HepG2 (cell line): ENCODE results near the gene C19orf73. TPM values are rescaled to one million over a fixed set of nuclear protein-coding genes. Genes with fewer than 3 reads are reported as not detected.

Experiments
- GATAD1 ChIP-seq: IDR thresholded peaks from 2 replicates; pipeline ENCODE4 v1.6.1; 2016; ENCODE audit warnings: missing genetic modification reagents, missing compliant biosample characterization
- GFI1 ChIP-seq: sonication (generic); formaldehyde crosslinking; IDR thresholded peaks from 2 replicates; pipeline ENCODE4 v1.5.0; 2020; ENCODE audit warnings: missing genetic modification reagents, mild to moderate bottlenecking, borderline replicate concordance
- HES4 ChIP-seq: sonication (generic); formaldehyde crosslinking; IDR thresholded peaks from 2 replicates; pipeline ENCODE4 v1.9.0; 2021; ENCODE audit warnings: mild to moderate bottlenecking, missing genetic modification reagents, borderline replicate concordance
- MAFK ChIP-seq, 2 experiments: IDR thresholded peaks in 1 of 2; conservative IDR thresholded peaks in 1 of 2; 2 replicates each; pipeline ENCODE4 v1.6.1; 2011; ENCODE audit warnings: improper control_type of control experiment in 2 of 2, low read length in 2 of 2
- NFATC3 ChIP-seq: sonication (generic); formaldehyde crosslinking; IDR thresholded peaks from 2 replicates; pipeline ENCODE4 v1.5.1; 2020; ENCODE audit warnings: mild to moderate bottlenecking, missing genetic modification reagents
- POLR2A ChIP-seq, 2 experiments: IDR thresholded peaks; 2 replicates each; pipeline ENCODE4 v1.6.1; 2011; ENCODE audit warnings: low read depth in 2 of 2, low read length in 2 of 2, mild to moderate bottlenecking in 1 of 2, moderate library complexity in 1 of 2; ENCODE audit not compliant: insufficient read depth in 1 of 2
- RFX5 ChIP-seq: IDR thresholded peaks from 2 replicates; pipeline ENCODE4 v1.6.1; 2011; ENCODE audit warnings: low read depth, low read length, improper control_type of control experiment
- RXRA ChIP-seq: sonication (generic); formaldehyde crosslinking; IDR thresholded peaks from 2 replicates; pipeline ENCODE4 v1.5.1; 2020; ENCODE audit warnings: missing genetic modification reagents
- SALL2 ChIP-seq: sonication (generic); formaldehyde crosslinking; IDR thresholded peaks from 2 replicates; pipeline ENCODE4 v1.8.1; 2023; ENCODE audit warnings: mild to moderate bottlenecking, missing genetic modification reagents, inconsistent platforms
- SAP130 ChIP-seq: IDR thresholded peaks from 2 replicates; pipeline ENCODE4 v1.6.1; 2016; ENCODE audit warnings: low read depth
- SMYD3 ChIP-seq: sonication (generic); formaldehyde crosslinking; IDR thresholded peaks from 2 replicates; pipeline ENCODE4 v1.8.1; 2023; ENCODE audit warnings: mild to moderate bottlenecking, missing genetic modification reagents
- SUZ12 ChIP-seq: fragments of 150-350 bp; IDR thresholded peaks from 2 replicates; pipeline ENCODE4 v1.6.1; 2014; ENCODE audit warnings: low read depth, low read length
- ZIK1 ChIP-seq: sonication (generic); formaldehyde crosslinking; IDR thresholded peaks from 2 replicates; pipeline ENCODE4 v1.5.0; 2020; ENCODE audit warnings: mild to moderate bottlenecking, low read depth, missing genetic modification reagents, borderline replicate concordance
- ZMAT3 ChIP-seq: sonication (generic); formaldehyde crosslinking; conservative IDR thresholded peaks from 2 replicates; pipeline ENCODE4 v1.7.0; 2021; ENCODE audit warnings: missing genetic modification reagents
- ZNF260 ChIP-seq: sonication (generic); formaldehyde crosslinking; IDR thresholded peaks from 2 replicates; pipeline ENCODE4 v1.4.0; 2020; ENCODE audit warnings: missing genetic modification reagents, low read depth, mild to moderate bottlenecking, borderline replicate concordance
- ZNF326 ChIP-seq: sonication (generic); formaldehyde crosslinking; IDR thresholded peaks from 2 replicates; pipeline ENCODE4 v1.4.0; 2020; ENCODE audit warnings: missing genetic modification reagents, borderline replicate concordance
- ZNF329 ChIP-seq: sonication (generic); formaldehyde crosslinking; IDR thresholded peaks from 2 replicates; pipeline ENCODE4 v1.9.0; 2021; ENCODE audit warnings: low read depth, mild to moderate bottlenecking, missing genetic modification reagents
- ZNF547 ChIP-seq: sonication (generic); formaldehyde crosslinking; IDR thresholded peaks from 2 replicates; pipeline ENCODE4 v1.5.1; 2020; ENCODE audit warnings: mild to moderate bottlenecking, missing genetic modification reagents
- ZSCAN31 ChIP-seq: sonication (generic); formaldehyde crosslinking; IDR thresholded peaks from 2 replicates; pipeline ENCODE4 v1.5.0; 2020; ENCODE audit warnings: low read depth, mild to moderate bottlenecking, missing genetic modification reagents
- polyA plus RNA-seq, 8 experiments: library from polyadenylated mRNA; depleted of rRNA in 3 of 8; stranded (reverse) in 7 of 8; unstranded in 1 of 8; fragments of >200 nt; fragmentation: Illumina TruSeq in 4 of 8; extraction: Trizol in 4 of 8; gene quantifications; 2 replicates each; pipeline versions ENCODE4 v1.2.1 to v1.2.3, GENCODE V29; 2011 to 2016; ENCODE audit warnings: low read depth in 4 of 8, missing spikeins in 1 of 8, mixed read lengths in 1 of 8; ENCODE audit not compliant: insufficient read depth in 1 of 8
- total RNA-seq, 5 experiments: library from RNA; depleted of rRNA; stranded (reverse); fragments of >200 nt; fragmentation: Illumina TruSeq; extraction: Trizol; gene quantifications; 2 replicates each; pipeline ENCODE4 v1.2.3, GENCODE V29; 2016; ENCODE audit warnings: low read depth in 1 of 5
- TF ChIP-seq, protein P1 (sequence below): sonication (generic); formaldehyde crosslinking; IDR thresholded peaks from 2 replicates; pipeline ENCODE4 v1.9.0; 2022; ENCODE audit warnings: missing genetic modification reagents, mild to moderate bottlenecking, borderline replicate concordance
- TF ChIP-seq, protein P2 (sequence below): sonication (generic); formaldehyde crosslinking; conservative IDR thresholded peaks from 2 replicates; pipeline ENCODE4 v1.4.0; 2020; ENCODE audit warnings: mild to moderate bottlenecking, missing genetic modification reagents, moderate library complexity
- TF ChIP-seq, protein P3 (sequence below): sonication (generic); formaldehyde crosslinking; IDR thresholded peaks from 2 replicates; pipeline ENCODE4 v1.5.0; 2020; ENCODE audit warnings: missing genetic modification reagents
- TF ChIP-seq, protein P4 (sequence below): IDR thresholded peaks from 2 replicates; pipeline ENCODE4 v1.6.1; 2016; ENCODE audit warnings: missing compliant biosample characterization, missing genetic modification reagents, borderline replicate concordance

Gene C19orf73
- total and polyA plus RNA-seq, 2 of the 13 experiments (the other 11 are each of a cell fraction or from before 2014, with no cell fraction given), result 1.4 to 1.5 TPM

DNA sequence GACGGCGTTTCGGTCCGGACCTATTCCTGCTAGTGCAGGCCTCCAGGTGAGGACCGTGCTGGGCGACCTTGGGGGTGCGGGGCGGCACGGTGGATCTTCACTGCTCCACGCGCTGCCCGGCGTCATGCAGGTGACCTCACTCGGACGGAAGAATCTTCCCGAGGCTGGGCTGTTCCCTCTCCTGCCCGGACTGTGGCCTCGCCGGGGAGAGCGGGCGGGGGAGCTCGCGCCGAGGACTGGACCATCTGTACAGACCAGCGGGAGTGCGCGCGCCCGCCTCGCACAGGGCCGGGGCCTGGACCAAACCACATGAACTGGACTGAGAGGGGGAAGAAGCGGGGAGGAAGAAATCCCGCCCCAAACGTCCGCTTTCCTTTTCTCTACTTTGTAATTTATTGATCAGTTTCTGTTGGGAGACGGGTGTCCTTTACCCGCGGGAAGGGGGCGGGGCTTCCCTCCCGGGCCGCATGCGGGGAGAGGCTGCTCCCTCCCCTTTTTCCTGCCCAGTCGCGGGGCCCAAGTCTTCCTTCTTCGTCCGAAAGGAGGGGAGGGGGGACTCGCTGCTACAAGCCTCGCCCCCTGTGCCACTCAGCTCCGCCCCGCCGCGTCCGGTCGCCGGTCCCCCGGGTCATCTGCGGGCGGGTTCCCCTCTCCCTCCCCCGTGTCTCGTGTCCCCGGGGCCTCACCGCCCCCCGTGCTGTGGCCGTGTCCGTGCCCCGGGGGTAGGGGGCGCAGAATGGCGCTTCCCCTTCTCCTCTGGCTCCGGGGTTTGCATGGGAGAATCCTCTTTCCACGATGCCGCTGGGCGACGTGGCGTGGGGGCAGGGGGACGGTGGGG, 31.4 kb upstream of the C19orf73 start (continued):
- TF ChIP-seq MAFK (conservative IDR thresholded peaks at IDR 0.05 in 1 of 2, IDR thresholded peaks at IDR 0.05 in 1 of 2; ENCODE audit: low read length in 2 of 2) (no peak), GFI1 (CRISPR knock-in tag) (peak; percentile 37; the same call in 1 of the 2 replicates), ZMAT3 (no peak; the same call in none of the 2 replicates), ZNF329 (peak; percentile 86; the same call in 1 of the 2 replicates), SALL2 (CRISPR knock-in tag) (peak; percentile 49; the same call in 1 of the 2 replicates), SUZ12 (no peak), POLR2A (IDR thresholded peaks at IDR 0.05; ENCODE audit: insufficient read depth in 1 of 2, low read depth in 2 of 2, low read length in 2 of 2) (peak in 1 of 2 experiments; percentile 76; a peak in 3 of 4 replicates), SMYD3 (CRISPR knock-in tag) (0 out of 2 replicates have a peak, but pooled peaks have one; percentile 44), ZSCAN31 (CRISPR knock-in tag) (peak; percentile 74; the same call in 1 of the 2 replicates), ZNF260 (CRISPR knock-in tag) (no peak), RFX5 (no peak), SAP130 (CRISPR knock-in tag) (peak; percentile 72), RXRA (CRISPR knock-in tag) (peak; percentile 27), ZIK1 (CRISPR knock-in tag) (peak; percentile 49; the same call in 1 of the 2 replicates), GATAD1 (CRISPR knock-in tag) (peak; percentile 43; the same call in 1 of the 2 replicates), ZNF547 (CRISPR knock-in tag) (peak; percentile 82), ZNF326 (no peak), HES4 (CRISPR knock-in tag) (no peak), NFATC3 (CRISPR knock-in tag) (no peak)
- TF ChIP-seq, protein P1, sequence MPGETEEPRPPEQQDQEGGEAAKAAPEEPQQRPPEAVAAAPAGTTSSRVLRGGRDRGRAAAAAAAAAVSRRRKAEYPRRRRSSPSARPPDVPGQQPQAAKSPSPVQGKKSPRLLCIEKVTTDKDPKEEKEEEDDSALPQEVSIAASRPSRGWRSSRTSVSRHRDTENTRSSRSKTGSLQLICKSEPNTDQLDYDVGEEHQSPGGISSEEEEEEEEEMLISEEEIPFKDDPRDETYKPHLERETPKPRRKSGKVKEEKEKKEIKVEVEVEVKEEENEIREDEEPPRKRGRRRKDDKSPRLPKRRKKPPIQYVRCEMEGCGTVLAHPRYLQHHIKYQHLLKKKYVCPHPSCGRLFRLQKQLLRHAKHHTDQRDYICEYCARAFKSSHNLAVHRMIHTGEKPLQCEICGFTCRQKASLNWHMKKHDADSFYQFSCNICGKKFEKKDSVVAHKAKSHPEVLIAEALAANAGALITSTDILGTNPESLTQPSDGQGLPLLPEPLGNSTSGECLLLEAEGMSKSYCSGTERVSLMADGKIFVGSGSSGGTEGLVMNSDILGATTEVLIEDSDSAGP, result peak; percentile 94
- TF ChIP-seq, protein P2, sequence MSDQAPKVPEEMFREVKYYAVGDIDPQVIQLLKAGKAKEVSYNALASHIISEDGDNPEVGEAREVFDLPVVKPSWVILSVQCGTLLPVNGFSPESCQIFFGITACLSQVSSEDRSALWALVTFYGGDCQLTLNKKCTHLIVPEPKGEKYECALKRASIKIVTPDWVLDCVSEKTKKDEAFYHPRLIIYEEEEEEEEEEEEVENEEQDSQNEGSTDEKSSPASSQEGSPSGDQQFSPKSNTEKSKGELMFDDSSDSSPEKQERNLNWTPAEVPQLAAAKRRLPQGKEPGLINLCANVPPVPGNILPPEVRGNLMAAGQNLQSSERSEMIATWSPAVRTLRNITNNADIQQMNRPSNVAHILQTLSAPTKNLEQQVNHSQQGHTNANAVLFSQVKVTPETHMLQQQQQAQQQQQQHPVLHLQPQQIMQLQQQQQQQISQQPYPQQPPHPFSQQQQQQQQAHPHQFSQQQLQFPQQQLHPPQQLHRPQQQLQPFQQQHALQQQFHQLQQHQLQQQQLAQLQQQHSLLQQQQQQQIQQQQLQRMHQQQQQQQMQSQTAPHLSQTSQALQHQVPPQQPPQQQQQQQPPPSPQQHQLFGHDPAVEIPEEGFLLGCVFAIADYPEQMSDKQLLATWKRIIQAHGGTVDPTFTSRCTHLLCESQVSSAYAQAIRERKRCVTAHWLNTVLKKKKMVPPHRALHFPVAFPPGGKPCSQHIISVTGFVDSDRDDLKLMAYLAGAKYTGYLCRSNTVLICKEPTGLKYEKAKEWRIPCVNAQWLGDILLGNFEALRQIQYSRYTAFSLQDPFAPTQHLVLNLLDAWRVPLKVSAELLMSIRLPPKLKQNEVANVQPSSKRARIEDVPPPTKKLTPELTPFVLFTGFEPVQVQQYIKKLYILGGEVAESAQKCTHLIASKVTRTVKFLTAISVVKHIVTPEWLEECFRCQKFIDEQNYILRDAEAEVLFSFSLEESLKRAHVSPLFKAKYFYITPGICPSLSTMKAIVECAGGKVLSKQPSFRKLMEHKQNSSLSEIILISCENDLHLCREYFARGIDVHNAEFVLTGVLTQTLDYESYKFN (CRISPR knock-in tag), result peak; percentile 76
- TF ChIP-seq, protein P3, sequence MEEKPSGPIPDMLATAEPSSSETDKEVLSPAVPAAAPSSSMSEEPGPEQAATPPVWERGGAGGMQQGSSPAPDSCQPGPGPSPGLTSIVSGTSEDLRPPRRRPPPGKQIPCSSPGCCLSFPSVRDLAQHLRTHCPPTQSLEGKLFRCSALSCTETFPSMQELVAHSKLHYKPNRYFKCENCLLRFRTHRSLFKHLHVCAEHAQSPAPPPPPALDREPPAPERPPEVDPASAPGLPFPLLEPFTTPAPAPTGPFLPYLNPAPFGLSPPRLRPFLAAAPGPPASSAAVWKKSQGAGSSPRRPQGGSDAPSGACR, result peak; percentile 66; the same call in 1 of the 2 replicates
- TF ChIP-seq, protein P4, sequence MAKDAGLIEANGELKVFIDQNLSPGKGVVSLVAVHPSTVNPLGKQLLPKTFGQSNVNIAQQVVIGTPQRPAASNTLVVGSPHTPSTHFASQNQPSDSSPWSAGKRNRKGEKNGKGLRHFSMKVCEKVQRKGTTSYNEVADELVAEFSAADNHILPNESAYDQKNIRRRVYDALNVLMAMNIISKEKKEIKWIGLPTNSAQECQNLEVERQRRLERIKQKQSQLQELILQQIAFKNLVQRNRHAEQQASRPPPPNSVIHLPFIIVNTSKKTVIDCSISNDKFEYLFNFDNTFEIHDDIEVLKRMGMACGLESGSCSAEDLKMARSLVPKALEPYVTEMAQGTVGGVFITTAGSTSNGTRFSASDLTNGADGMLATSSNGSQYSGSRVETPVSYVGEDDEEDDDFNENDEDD (CRISPR knock-in tag), result peak; percentile 50; the same call in 1 of the 2 replicates
